GM19240 (cell line): Measurements from ENCODE around the gene KRTAP10-11.
"Not testable (repeated sequence)": the region's sequence is repeated elsewhere in the genome, so short reads cannot be mapped to it uniquely, and the experiment has no call there.

Experiments
- DNase-seq: peaks from one replicate; pipeline ENCODE4 v3.0.0; 2011; ENCODE audit warnings: low spot score; ENCODE audit not compliant: insufficient read length

KRTAP10-11 gene

DNA sequence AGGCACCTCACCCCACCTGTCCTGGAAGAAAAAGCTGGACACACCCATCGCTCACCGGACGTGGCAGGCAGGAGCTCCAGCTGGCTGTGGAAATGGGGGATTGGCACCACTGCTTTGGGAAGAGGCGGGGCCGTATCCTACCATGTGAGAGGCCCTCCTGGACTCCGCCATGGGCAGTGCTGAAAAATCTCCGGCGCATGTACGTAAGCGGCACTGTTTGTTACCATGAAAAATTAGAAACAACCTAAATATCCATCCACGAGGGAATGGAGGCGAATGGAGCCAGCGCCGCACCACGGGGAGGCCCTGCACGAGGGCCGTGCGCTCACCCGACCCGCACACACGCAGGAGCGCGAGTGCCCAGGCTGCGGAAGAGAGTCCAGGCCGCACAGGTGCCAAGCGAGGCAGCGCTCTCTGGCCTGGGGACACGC is 31.2 kb upstream of the KRTAP10-11 start:
- DNase-seq = no peak

DNA sequence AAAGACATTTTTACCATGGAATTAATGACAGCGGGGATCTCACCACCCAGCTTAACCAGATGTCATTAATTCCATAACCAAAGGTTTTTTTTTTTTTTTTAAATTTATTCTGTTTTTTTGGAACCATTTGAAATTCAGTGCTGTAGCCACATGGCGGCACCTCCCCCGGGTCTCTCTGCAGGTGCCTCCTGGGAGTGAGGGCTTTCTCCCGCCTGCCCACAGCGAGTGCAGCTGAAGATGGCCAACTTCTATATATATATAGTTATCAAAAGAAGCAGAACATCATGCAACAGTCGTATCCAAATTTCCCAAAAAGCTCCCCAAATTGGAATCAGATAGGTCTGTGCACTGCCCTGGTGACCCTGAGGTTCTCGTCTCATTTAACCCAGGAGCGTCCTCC is 30.7 kb upstream of the KRTAP10-11 start:
- DNase-seq = no peak

DNA sequence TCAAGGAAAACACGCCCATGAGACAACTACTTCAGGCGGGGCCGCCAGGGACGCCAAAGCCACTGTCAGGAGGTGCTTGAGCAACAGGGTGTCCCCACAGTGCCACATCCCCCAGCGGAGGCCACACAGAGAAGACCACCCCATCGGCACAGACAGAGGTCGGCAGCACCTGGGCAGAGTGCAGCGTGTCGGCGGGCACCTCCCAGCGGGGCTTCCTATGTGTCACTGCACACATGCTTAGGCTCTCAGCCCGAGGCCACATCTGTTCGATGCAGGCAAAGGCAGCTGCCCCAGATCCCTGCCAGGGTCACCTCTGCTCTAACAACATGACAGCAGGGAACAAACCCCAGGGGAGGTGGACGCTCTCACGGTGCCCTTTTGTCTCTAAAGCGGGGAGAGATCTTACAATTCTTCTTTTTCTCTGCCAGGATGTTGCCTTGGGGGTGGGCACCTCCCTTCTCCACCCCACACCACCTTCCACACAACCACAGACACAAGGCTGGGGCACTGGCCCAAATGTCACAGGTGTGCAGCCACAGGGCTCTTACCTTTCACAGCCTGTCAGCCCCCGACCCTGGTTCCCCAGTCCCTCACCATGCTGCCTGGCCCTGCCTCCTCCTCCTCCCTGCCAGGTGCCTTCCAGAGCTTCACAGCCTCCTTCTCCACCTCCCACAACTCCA is 30.2 kb upstream of the KRTAP10-11 start:
- DNase-seq = no peak

DNA sequence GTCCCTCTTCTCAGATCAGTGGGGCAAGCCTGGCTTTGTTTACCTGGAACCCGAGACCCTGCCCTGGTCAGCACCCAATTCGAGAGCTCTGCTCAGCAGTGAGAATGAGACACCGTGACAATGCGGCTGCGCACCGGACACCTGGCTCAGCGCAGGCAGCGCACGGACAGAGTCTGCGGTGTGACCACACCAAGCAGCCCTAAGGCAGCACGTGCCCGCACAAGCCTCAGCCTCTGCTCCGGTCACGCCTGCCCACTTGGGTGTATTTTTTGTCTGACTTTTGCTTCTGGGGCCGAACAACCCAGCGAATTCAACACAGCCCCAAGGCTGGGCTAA is 29.7 kb upstream of the KRTAP10-11 start:
- DNase-seq = no peak

DNA sequence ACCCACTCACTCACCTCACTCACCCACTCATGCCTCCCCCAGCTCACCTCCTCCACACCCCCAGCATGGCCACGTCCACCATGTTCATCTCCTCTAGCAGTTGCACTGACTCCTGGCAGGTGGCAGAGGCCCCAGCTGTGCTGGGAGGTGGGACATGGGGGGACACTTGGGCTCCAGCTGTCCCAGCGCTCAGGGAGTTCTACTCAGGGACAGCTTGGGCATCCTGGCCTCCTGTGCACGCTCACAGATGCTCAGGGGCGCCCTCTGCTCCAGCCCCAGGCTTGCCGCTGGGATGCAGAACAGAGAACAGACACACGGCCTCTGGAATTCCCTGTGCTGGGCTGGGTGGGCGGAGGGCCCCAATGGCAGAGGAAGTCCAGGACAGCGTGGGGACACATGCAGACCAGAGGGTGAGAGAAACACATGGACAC is 29.1 kb upstream of the KRTAP10-11 start:
- DNase-seq = no peak

- no peak for DNase-seq
Observed at GRCh38 chr21:44618504-44618903, 27.7 kb upstream of the KRTAP10-11 start.

DNA sequence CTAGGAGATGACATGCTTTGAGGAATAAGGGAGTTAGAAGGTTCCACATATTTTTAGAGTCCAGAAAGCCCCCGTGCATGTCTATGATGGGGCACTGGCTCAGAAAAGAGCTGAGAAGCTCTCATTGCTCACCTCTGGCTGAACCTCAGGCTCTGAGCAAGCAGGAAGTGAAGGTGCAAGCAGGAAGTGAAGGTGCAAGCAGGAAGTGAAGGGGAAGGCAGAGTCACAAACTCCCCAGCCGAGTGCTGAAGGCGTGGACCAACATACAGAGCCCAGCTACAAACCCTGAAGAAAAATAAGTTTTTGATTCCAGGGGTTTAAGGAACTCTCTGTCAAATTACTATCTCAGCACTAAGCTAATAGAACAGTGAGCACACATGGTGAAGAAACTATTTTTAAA is 27.3 kb upstream of the KRTAP10-11 start:
- no peak for DNase-seq

GRCh38 chr21:44619886-44620285 is 26.3 kb upstream of the KRTAP10-11 start:
- DNase-seq = no peak

GRCh38 chr21:44623575-44623974 is 22.6 kb upstream of the KRTAP10-11 start:
- no peak for DNase-seq

DNA sequence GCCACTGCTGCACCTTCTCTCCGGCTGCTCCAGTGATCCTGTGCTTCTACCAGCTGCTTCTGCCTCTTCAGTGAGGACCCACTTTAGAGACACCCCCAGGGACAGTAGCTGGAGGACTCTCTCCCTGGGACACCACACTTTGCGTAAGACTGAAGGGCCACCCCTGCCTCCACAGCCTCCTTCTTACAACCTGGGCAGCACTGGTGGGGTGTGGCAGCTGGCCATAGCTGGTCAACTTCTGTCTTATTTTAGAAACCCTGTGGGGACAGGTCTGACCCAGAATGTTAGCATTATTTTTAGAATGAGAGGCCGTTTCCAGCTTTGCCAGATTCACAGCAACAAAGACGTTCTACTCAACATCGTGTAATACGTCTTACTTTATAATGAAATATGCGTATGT is 20.5 kb upstream of the KRTAP10-11 start:
- DNase-seq = no peak

DNA sequence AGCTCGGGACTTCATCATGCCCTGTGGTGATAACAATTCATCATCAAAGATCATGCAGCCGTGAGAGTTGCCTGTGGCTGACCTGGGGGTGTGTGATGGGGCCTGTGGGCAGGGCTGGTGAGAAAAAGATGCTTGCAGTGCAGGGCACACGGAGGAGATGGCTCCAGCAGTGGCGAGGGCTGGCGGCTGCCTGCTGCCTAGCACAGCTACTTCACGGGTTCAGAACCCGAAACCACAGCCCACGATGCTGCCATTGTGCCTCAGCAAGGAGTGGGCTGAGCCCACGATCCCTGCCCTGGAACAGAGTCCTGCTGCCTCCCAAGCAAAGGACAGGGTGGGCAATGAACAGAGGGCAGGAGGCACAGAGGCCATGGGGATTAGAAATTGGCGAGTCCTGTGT is 20.0 kb upstream of the KRTAP10-11 start:
- DNase-seq = no peak

DNA sequence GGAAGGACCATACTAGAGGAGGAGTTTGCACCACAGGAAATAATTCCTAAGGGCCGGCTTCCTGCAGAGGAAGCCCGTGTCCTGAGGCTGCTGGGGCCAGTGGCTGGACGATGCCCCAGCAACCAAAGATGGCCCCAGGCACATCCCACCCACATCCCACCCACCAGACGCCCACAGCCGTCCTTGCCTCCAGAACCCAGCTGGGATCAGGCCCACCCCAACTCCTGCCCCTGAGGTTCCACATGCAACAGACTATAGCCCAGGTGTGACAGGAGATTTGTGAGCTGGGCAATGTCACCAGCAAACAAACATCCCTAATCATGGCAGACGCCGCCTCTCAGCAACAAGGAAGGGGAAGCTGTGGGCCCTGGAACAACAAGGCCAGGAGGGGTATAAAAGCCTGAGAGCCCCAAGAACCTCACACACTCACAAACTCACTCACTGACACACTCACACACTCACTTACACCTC is 19.5 kb upstream of the KRTAP10-11 start, which contains the start of gene KRTAP10-9:
Gene KRTAP10-9, plus strand, starts transcription at position 421 of the 471 bp plus-strand sequence. CDS start 79 bp downstream, outside the sequence.
- DNase-seq = no peak

- not testable (repeated sequence) for DNase-seq
Observed at GRCh38 chr21:44627181-44627822, 18.9 kb upstream of the KRTAP10-11 start.

DNA sequence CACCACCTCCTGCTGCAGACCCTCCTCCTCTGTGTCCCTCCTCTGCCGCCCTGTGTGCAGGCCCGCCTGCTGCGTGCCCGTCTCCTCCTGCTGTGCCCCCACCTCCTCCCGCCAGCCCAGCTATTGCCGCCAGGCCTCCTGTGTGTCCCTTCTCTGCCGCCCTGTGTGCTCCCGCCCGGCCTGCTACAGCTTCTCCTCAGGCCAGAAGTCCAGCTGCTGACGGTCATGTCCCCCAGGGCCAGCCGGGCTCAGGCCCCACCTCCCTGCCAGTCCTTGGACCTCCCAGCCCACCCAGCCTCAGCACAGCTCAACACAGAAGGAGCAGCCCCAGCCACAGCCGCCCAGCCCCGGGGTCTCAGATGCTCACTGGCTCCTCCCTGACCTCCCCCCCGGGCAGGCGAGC is 18.4 kb upstream of the KRTAP10-11 start:
- not testable (repeated sequence) for DNase-seq

DNA sequence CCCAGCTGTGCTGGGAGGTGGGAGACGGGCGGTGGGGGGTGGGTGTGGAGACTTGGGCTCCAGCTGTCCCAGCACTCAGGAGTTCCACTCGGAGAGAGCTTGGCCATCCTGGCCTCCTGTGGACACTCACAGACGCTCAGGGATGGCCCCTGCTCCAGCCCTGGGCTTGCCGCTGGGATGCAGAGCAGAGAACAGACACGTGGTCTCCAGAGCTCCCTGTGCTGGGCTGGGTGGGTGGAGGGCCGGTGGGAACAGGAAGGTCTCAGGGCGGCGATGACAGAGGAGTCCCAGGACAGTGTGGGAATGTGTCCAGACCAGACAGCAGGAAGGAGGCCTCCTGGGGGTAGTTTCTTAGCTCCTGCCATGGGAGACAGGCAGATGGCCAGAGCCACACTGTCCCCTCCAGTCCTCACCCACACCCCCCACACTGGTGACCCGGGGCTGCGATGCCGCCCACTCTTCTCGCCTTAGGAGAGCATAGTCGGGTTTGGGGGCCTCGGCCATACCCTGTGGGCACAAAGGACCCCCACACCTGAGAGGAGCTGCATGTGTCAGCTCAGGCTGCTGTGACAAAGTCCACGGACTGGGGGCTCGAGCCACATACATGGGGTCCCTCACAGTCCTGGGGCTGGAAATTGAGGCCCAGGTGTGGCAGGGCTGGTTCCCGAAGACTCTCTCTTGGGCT is 17.4 kb upstream of the KRTAP10-11 start:
- DNase-seq = no peak

- DNase-seq = no peak
Observed at GRCh38 chr21:44630440-44630839, 15.8 kb upstream of the KRTAP10-11 start.

DNA sequence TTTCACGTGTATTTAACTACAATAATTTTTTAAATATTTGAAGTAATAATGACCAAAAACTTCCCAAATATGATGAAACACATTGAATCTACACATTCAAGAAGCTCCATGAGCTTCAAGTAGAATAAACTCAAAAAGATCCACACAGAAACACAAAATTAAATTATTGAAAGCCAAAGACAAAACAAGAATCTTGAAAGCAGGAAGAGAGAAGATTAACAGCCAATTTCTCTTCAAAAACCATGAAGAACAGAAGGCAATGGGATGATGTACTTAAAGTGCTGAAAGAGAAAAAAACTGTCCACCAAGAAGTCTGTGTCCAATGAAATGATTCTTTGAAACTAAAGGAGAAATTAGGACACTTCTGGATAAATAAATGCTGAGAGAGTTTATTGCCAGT is 14.1 kb upstream of the KRTAP10-11 start:
- DNase-seq = no peak

GRCh38 chr21:44636209-44637017 is 9.8 kb upstream of the KRTAP10-11 start:
- no peak for DNase-seq

DNA sequence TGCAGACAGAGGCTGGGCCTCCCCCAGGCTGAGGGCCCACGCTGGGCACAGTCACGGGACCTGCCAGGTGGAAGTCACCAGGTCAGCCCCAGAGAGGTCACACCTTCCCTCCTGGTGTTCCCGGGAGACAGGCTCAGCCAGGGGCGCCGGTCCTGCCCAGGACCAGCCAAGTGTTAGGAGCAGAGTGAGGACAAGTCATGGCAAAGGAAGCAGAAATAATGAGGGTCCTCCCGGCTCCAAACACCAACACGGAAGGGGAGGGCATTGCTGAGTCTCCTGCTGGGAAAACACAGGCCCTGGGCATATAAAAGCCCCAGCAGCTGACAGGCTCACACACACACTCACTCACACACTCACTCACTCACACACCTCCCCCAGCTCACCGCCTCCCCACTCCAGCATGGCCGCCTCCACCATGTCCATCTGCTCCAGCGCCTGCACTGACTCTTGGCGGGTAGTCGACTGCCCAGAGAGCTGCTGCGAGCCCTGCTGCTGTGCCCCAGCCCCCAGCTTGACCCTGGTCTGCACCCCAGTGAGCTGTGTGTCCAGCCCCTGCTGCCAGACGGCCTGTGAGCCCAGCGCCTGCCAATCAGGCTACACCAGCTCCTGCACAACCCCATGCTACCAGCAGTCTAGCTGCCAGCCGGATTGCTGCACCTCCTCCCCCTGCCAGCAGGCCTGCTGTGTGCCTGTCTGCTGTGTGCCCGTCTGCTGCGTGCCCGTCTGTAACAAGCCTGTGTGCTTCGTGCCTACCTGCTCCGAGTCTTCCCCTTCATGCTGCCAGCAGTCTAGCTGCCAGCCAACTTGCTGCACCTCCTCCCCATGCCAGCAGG is 9.0 kb upstream of the KRTAP10-11 start, which contains the start of gene KRTAP10-10:
Gene KRTAP10-10, plus strand, starts transcription at position 339 of the 833 bp plus-strand sequence. Its CDS starts 62 bp downstream, at position 401.
- no peak for DNase-seq

- DNase-seq = not testable (repeated sequence)
Observed at GRCh38 chr21:44637851-44638348, 8.3 kb upstream of the KRTAP10-11 start.
